GM12878 (cell line): ENCODE data around the gene ANKRD6. TPM values are rescaled to one million over a fixed set of nuclear protein-coding genes. Genes with fewer than 3 reads are reported as not detected.
A peak's percentile ranks its signal among the peaks of the same experiment; 100 is the strongest.

Experiments
- ATF7 ChIP-seq: fragments of 450-650 bp; IDR thresholded peaks from 2 replicates; pipeline ENCODE4 v1.6.1; 2016; ENCODE audit warnings: low read depth, mild to moderate bottlenecking
- BMI1 ChIP-seq: fragments of 450-650 bp; IDR thresholded peaks from 2 replicates; pipeline ENCODE4 v1.6.1; 2016; ENCODE audit warnings: mild to moderate bottlenecking, moderate library complexity, borderline replicate concordance
- CHD2 ChIP-seq: IDR thresholded peaks from 2 replicates; pipeline ENCODE4 v1.6.1; 2011; ENCODE audit warnings: low read depth, low read length, improper control_type of control experiment, borderline replicate concordance
- CREM ChIP-seq: IDR thresholded peaks from 2 replicates; pipeline ENCODE4 v1.6.1; 2014; ENCODE audit warnings: antibody characterized with exemption, low read depth
- CTCF ChIP-seq, 3 experiments: IDR thresholded peaks in 2 of 3; conservative IDR thresholded peaks in 1 of 3; 2 replicates each; pipeline ENCODE4 v1.5.1; 2011; ENCODE audit warnings: low read depth in 3 of 3, low read length in 3 of 3, mild to moderate bottlenecking in 3 of 3, control low read depth in 2 of 3, moderate library complexity in 2 of 3, inconsistent platforms in 1 of 3, mixed read lengths in 1 of 3; ENCODE audit not compliant: control insufficient read depth in 2 of 3, insufficient read depth in 1 of 3; ENCODE audit errors: extremely low read depth in 1 of 3
- FOXM1 ChIP-seq: IDR thresholded peaks from 2 replicates; pipeline ENCODE4 v1.6.1; 2012; ENCODE audit warnings: low read depth, mild to moderate bottlenecking, inconsistent platforms, low read length, moderate library complexity
- GABPA ChIP-seq: IDR thresholded peaks from 2 replicates; pipeline ENCODE4 v1.6.1; 2014; ENCODE audit warnings: antibody characterized with exemption, low read depth, mild to moderate bottlenecking, inconsistent platforms
- IKZF2 ChIP-seq, 2 experiments: fragments of 450-650 bp; IDR thresholded peaks; 2 replicates each; pipeline ENCODE4 v1.6.1; 2017; ENCODE audit warnings: mild to moderate bottlenecking in 2 of 2, moderate library complexity in 2 of 2
- JUNB ChIP-seq: IDR thresholded peaks from 2 replicates; pipeline ENCODE4 v1.6.1; 2016; ENCODE audit warnings: antibody characterized with exemption, mild to moderate bottlenecking
- KAT2A ChIP-seq: conservative IDR thresholded peaks from 2 replicates; pipeline ENCODE4 v1.6.1; 2011; ENCODE audit warnings: low read depth, low read length; ENCODE audit not compliant: control insufficient read depth
- NBN ChIP-seq: fragments of 450-650 bp; IDR thresholded peaks from 2 replicates; pipeline ENCODE4 v1.6.1; 2016
- NR2C2 ChIP-seq: IDR thresholded peaks from 2 replicates; pipeline ENCODE4 v1.6.1; 2011; ENCODE audit warnings: borderline replicate concordance, low read depth; ENCODE audit not compliant: control insufficient read depth, insufficient read length
- NRF1 ChIP-seq: conservative IDR thresholded peaks from 2 replicates; pipeline ENCODE4 v1.6.1; 2011; ENCODE audit warnings: mild to moderate bottlenecking, low read depth, low read length, improper control_type of control experiment
- SMAD5 ChIP-seq: IDR thresholded peaks from 2 replicates; pipeline ENCODE4 v1.6.1; 2016; ENCODE audit warnings: antibody characterized with exemption, low read depth
- SMARCA5 ChIP-seq: fragments of 450-650 bp; IDR thresholded peaks from 2 replicates; pipeline ENCODE4 v1.6.1; 2017; ENCODE audit warnings: mild to moderate bottlenecking
- SREBF1 ChIP-seq: IDR thresholded peaks from 2 replicates; pipeline ENCODE4 v1.6.1; 2012; ENCODE audit warnings: mild to moderate bottlenecking, low read length
- SUPT20H ChIP-seq: IDR thresholded peaks from 2 replicates; pipeline ENCODE4 v1.6.1; 2011; ENCODE audit warnings: low read depth, mild to moderate bottlenecking, low read length, moderate library complexity, borderline replicate concordance; ENCODE audit not compliant: control insufficient read depth
- ZBTB40 ChIP-seq: fragments of 450-650 bp; IDR thresholded peaks from 2 replicates; pipeline ENCODE4 v1.6.1; 2016; ENCODE audit warnings: mild to moderate bottlenecking, moderate library complexity, borderline replicate concordance
- ZNF384 ChIP-seq: IDR thresholded peaks from 2 replicates; pipeline ENCODE4 v1.6.1; 2012; ENCODE audit warnings: low read depth, mild to moderate bottlenecking, low read length, improper control_type of control experiment, borderline replicate concordance
- polyA plus RNA-seq, 11 experiments: library from polyadenylated mRNA; depleted of rRNA in 4 of 11; unstranded in 6 of 11; stranded (reverse) in 5 of 11; fragments of >200 nt; fragmentation: Nextera tagmentation in 4 of 11; fragmentation: Illumina TruSeq in 1 of 11; extraction: Ambion mirVana in 4 of 11; extraction: Trizol in 1 of 11; gene quantifications; 1 replicate in 1 of 11; 2 replicates in 10 of 11; pipeline versions ENCODE4 v1.2.1 to v1.2.3, GENCODE V29; 2011 to 2016; ENCODE audit warnings: inconsistent platforms in 2 of 11, missing spikeins in 2 of 11, low read depth in 1 of 11
- total RNA-seq, 4 experiments: library from RNA; depleted of rRNA in 3 of 4; stranded (reverse); fragments of >200 nt in 3 of 4; fragmentation: Illumina TruSeq in 1 of 4; extraction: Trizol in 1 of 4; gene quantifications; 2 replicates each; pipeline versions ENCODE4 v1.2.1 to v1.2.3, GENCODE V29; 2013 to 2021
- TF ChIP-seq, protein P1 (sequence below): fragments of 150-350 bp; IDR thresholded peaks from 2 replicates; pipeline ENCODE4 v1.6.1; 2014; ENCODE audit warnings: mild to moderate bottlenecking, low read depth, low read length
- TF ChIP-seq, protein P2 (sequence below): IDR thresholded peaks from 2 replicates; pipeline ENCODE4 v1.6.1; 2012; ENCODE audit warnings: low read depth, low read length, improper control_type of control experiment

The ANKRD6 gene
- total and polyA plus RNA-seq, 10 of the 15 experiments (the other 5 are each of a cell fraction or from before 2014, with no cell fraction given), result 0.03 to 0.90 (median 0.38) TPM

GRCh38 chr6:89412071-89413005 lies 20.6 kb upstream of the ANKRD6 start, which contains the start of gene RRAGD (continued):
- TF ChIP-seq ZBTB40, result 0 out of 2 replicates have a peak, but pooled peaks have one; percentile 16
- no peak for TF ChIP-seq FOXM1
- no peak for TF ChIP-seq NBN
- TF ChIP-seq SUPT20H, result no peak
- TF ChIP-seq NR2C2, result no peak
- TF ChIP-seq SREBF1, result no peak
- no peak for TF ChIP-seq ATF7
- no peak for TF ChIP-seq JUNB
- no peak for TF ChIP-seq GABPA
- TF ChIP-seq CTCF (IDR thresholded peaks at IDR 0.05 in 2 of 3, conservative IDR thresholded peaks at IDR 0.05 in 1 of 3; ENCODE audit: control insufficient read depth in 2 of 3, extremely low read depth in 1 of 3, insufficient read depth in 1 of 3, low read depth in 3 of 3, low read length in 3 of 3), result peak in 1 of 3 experiments; percentile 13; a peak in 1 of 6 replicates
- TF ChIP-seq, protein P1, sequence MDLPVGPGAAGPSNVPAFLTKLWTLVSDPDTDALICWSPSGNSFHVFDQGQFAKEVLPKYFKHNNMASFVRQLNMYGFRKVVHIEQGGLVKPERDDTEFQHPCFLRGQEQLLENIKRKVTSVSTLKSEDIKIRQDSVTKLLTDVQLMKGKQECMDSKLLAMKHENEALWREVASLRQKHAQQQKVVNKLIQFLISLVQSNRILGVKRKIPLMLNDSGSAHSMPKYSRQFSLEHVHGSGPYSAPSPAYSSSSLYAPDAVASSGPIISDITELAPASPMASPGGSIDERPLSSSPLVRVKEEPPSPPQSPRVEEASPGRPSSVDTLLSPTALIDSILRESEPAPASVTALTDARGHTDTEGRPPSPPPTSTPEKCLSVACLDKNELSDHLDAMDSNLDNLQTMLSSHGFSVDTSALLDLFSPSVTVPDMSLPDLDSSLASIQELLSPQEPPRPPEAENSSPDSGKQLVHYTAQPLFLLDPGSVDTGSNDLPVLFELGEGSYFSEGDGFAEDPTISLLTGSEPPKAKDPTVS, result no peak
- no peak for TF ChIP-seq SMARCA5
- TF ChIP-seq, protein P2, sequence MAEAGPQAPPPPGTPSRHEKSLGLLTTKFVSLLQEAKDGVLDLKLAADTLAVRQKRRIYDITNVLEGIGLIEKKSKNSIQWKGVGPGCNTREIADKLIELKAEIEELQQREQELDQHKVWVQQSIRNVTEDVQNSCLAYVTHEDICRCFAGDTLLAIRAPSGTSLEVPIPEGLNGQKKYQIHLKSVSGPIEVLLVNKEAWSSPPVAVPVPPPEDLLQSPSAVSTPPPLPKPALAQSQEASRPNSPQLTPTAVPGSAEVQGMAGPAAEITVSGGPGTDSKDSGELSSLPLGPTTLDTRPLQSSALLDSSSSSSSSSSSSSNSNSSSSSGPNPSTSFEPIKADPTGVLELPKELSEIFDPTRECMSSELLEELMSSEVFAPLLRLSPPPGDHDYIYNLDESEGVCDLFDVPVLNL, result no peak
- TF ChIP-seq NRF1, result no peak; the same call in 1 of the 2 replicates
- no peak for TF ChIP-seq KAT2A
- TF ChIP-seq CREM, result no peak
- TF ChIP-seq SMAD5, result no peak
- no peak for TF ChIP-seq IKZF2 (IDR thresholded peaks at IDR 0.05)
- TF ChIP-seq BMI1, result no peak
- TF ChIP-seq CHD2, result 0 out of 2 replicates have a peak, but pooled peaks have one; percentile 10
- no peak for TF ChIP-seq ZNF384
